NCI-H2081 treated with DMSO at 0.1 percent for 48 hours (cell line): Measurements from ENCODE around the gene PBRM1.

ENCODE experiments used
- DNase-seq: peaks from one replicate; lab custom pipeline; 2025; lab: John Stamatoyannopoulos, UW

PBRM1 gene

DNA sequence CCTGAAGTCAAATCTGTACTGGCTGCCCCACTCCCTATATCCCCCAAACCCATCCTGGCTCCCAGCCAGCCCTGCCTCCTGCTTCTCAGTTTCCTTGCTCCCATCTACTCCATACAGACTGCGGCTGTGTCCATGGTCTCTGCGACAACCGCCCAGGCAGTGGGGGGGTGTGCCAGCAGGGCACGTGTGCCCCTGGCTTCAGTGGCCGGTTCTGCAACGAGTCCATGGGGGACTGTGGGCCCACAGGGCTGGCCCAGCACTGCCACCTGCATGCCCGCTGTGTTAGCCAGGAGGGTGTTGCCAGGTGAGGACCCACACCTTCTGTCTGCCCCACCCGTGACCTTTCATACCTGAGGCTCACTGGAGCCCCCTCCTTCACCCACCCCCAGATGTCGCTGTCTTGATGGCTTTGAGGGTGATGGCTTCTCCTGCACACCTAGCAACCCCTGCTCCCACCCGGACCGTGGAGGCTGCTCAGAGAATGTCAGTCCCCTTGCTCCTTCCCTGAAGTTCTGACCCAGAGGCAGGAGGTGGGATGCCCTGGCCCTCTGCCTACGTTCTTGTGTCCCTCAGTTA, 175.9 kb downstream of the PBRM1 start:
- DNase-seq = no peak

DNA sequence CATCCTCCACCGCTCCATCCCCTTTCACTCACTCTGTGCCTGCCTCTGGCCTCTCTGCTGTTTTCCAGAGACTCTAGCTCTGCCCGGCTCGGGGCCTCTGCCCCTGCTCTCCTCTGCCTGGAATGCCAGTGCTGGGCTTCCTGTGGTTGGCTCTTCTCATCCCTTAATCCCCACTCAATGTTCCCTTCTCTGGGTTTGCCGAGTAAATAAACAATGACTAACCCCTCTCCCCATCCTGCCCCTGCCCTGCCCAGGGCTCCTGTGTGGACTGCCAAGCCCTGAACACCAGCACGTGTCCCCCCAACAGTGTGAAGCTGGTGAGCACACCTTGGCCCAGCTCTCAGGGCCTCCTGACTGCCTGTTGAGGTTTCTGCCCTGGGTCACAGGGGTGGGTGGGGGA, 178.4 kb downstream of the PBRM1 start:
- no peak for DNase-seq

DNA sequence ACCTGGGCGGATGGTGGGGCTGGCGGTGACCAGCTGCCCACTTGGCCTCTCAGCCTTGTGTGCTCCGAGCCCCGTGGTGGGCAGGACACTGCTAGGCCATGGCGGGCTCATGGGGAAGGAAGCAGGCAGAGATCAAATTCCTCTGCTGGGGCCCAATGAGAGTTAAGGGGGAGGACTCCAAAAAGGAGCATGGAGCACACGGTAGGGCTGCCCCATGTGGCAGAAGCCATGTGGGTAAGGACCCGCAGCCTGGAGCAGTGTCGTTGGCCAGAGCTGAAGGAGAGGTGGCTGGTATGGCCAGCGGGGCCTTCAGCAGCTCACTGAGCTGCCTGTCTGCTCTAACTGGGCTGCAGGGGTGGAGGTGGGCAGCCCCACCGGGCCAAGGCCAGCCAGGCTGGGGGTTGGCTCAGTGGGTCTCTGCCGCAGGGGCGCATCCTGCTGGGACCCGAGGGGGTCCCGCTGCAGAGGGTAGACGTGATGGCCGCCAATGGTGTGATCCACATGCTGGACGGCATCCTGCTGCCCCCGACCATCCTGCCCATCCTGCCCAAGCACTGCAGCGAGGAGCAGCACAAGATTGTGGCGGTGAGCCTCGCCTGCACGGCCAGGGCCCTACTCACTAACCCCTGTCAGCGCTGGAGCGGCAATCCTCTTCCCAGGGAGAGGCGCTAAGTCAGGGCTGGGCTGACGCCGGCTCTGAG, 179.3 kb downstream of the PBRM1 start:
- DNase-seq = no peak

DNA sequence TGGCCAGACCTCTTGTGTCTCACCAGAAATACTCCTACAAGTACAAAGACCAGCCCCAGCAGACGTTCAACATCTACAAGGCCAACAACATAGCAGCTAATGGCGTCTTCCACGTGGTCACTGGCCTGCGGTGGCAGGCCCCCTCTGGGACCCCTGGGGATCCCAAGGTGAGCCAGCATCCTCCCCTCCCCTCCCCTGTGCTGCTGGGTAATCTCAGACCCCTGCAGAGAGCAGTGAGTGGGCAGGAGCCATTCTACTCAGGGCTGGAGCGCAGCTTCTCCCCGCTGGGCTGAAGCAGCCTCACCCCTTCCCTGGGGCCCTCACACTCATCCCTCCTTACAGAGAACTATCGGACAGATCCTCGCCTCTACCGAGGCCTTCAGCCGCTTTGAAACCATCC, 180.7 kb downstream of the PBRM1 start:
- DNase-seq = no peak

DNA sequence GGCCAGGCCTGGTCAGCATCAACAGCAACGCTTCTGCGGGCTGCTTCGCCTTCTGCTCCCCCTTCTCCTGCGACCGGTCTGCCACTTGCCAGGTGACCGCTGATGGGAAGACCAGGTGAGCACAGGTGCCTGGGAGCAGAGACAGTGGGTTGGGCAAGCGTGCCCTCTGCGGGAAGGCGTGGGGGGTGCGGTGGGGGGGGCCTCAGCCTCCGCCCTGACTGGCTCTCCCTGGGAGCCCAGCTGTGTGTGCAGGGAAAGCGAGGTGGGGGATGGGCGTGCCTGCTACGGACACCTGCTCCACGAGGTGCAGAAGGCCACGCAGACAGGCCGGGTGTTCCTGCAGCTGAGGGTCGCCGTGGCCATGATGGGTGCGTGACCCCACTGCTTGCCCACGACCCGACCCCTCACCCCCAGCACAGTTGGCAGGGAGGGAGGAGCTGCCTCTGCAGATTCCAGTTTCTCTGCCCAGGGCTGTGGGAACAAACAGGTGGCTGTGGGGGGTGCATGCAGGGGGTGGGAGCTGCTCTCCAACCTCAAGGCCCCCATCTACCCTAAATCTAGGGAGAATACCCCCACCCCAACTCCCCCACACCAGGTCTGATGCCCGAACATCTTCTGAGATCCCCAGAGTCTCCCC, 181.8 kb downstream of the PBRM1 start:
- no peak for DNase-seq

DNA sequence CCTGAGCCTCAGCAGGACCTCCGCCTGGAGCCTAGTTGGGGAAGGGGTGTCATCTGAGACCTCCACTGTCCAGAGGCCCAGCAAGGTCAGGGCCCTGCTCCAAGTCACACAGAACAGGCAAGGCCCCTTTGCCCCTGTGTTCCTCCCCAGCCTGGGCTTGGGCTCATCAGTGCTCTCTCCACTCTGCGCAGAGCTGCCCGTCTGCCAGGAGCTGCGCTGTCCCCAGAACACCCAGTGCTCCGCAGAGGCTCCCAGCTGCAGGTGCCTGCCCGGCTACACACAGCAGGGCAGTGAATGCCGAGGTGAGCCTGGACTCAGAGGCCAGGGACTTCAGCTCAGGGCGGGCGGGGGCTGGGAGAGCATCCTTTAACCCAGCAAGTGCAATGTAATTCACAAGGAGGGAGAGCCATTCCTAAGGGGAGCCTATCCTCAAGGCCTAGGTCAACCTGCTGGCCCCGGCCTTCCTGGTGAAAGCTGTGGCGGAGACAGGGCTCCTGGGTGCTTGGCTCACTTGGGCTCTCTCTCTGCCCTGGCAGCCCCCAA, 182.8 kb downstream of the PBRM1 start:
- no peak for DNase-seq

DNA sequence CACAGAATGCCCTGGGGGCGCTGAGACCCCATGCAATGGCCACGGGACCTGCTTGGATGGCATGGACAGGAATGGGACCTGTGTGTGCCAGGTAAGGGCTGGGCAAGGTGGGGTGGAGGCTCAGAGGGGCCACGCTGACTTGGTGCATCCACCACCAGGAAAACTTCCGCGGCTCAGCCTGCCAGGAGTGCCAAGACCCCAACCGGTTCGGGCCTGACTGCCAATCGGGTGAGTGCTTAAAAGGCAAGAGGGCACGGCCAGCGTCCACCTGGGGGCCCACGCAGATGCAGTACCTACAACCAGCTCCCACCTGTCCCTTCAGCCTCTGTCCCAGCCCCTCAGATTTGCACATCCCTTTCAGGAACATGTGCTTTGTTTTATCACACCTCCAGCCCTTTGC, 183.7 kb downstream of the PBRM1 start:
- DNase-seq = no peak

DNA sequence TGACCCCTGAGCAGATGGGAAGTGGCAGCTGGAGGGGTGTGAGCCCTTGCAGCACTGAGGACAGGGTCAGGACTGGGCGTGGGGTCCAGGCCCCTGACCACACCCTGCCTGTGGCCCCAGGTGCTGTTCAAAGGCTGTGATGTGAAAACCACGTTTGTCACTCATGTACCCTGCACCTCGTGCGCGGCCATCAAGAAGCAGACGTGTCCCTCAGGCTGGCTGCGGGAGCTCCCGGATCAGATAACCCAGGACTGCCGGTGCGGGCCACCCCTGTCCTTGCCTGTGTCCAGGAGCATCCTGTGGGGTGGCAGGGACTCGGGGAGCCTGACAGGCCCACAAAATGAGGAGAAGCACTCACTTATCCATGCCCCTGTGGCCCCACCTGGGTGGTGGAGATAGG, 184.7 kb downstream of the PBRM1 start:
- no peak for DNase-seq

DNA sequence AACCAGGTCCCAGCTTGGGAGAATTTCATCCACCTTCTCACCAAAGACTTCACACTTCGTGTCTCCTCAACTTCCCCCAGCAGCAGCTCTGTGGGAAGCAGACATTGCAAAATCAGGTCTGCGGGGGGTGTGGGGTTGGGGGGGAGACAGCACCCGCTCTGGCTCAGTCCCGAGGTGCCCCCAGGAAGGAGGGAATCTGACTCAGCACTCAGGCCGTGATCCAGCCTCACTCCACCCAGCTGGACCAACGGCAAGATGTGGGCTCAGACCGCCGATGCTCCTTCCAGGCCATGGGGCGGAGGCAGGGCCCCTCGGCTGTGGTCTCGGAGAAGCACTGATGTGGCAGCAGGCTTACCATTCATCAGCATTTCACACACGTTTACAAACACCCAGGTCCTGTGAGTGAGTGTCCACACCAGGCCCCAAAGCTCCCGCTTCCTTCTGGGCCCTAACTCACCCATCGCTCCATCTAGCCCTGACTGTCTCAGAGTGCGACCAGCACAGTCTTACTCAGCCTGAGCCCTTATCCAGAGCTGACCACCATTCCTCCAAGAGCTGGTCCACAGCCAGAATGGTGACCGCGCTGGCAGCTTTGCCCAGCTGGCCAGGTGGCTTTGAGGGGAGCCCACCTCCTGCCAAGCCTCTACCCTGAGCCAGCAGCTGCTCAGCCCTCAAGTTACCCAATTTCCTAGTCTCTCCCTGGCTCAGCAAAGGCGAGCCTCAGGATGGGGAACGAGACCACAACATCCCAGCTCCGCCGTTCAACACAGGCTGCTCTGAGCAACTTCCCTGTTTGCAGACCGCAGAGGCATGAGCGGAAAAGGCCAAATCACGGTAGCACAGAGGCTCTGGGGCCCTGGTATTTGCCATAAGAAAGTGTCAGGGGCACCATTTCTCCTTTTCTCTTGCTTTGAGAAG, 187.3 kb downstream of the PBRM1 start:
- no peak for DNase-seq

DNA sequence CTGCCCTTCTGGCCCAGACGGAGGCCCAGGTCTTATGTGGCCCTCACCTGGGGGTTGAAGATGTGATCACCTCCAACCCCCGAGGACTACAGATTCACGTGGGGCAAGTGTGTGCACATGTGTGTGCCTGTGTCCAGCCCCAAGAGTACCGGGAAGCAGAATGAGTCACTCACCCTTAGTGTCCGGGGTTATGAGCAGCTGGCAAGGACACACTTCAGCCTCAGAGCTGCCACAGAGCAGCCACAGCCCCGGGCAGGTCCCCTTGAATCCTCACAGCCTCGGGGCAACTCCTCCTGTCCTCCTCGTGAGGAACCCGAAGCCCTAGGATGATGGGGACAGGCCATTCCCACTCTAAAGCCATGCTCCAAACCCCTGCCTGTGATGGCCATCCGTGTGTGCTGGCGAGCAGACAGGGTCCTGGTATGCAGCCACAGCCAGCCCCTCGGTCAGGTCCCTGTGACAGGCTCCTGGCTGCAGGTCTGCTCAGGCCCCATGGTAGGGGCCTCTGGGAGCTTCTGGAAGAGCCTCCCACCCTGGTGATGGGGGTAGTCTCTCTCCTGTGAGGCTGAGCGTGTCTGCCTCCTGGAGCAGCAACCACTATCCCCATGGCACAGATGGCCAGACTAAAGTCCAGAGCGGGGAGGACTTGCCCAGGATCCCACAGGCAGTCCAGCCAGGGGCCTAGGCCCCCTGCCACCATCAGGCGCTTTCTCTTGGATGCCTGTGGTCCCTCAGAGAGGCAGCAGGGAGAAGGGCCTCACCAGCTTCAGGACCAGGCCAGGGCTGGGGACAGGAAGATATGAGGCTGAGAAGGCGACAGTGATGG, 189.7 kb downstream of the PBRM1 start:
- no peak for DNase-seq
